Mesenteric fat pad (tissue), 1 donor: ENCODE measurements around the gene ABHD17B. TPM values are rescaled to one million over a fixed set of nuclear protein-coding genes. Genes with fewer than 3 reads are reported as not detected.

Source experiments
- DNase-seq: peaks from one replicate; pipeline ENCODE4 v3.0.0-alpha.2; 2020; ENCODE audit warnings: low spot score
- total RNA-seq: library from RNA; stranded (reverse); fragmentation: NEBNext Ultra II Directional; extraction: Animal tissue kit (Norgen Biotek cat#: 25700); gene quantifications from one replicate; pipeline ENCODE4 v1.2.1, GENCODE V29; 2021
- donor health status: DM: yes; HTN: yes; CAD: no.

The ABHD17B gene
- total RNA-seq, 1 donor from 2014 or later = 14.3 TPM

DNA sequence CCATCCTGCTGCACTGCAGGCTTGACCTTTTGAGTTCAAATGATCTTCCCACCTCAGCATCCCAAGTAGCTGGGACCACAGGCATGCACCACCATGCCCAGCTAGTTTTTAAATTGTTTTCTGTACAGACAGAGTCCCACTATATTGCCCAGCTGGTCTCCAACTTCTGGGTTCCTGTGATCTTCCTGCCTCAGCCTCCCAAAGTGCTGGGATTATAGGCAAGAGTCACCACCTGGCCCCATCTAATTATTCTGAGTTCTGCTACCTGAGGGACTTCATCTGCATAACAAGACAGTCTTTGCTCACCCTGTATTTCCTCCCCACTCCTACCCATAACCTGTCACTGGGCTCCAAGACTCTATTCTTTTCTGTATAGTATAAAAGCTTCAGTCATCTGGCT is 88.1 kb downstream of the ABHD17B start:
- no peak for DNase-seq

DNA sequence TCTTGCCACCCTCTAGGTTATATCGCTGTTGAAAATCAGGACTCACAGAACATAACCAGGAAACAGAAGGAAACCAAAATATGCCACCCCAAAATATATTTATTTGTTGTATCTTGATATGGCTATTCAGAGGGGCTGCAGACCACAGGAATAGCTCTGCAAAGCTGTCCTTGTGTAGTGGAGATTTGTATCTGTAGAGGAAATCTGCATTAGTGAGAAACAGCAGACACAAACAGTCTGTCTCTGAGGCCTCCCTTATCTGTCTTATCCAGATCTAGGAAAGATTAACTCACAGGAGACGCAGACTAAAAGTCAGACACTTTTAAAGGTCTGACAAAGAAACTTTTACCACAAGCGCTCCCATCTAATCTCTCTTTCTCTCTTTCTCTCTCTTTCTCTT is 88.5 kb downstream of the ABHD17B start:
- DNase-seq = no peak

DNA sequence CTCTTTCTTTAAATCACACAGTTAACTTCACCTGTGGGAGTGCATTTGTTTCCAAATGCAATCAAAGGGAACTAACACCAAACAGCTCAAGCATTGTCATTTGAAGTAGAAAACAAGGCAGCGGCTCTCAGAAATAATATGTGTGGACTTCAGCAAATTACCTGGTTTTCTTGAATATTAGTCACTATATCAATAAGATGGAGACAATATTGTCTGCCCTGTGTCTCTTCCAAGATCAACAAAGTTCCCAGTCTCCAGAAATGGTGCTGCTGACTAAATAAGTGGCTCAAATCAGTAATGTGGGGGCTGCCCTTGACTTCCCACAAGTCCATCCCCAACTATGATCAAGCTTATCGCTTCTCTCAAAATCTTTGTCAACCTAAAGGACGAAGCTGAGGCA is 89.6 kb downstream of the ABHD17B start:
- no peak for DNase-seq

DNA sequence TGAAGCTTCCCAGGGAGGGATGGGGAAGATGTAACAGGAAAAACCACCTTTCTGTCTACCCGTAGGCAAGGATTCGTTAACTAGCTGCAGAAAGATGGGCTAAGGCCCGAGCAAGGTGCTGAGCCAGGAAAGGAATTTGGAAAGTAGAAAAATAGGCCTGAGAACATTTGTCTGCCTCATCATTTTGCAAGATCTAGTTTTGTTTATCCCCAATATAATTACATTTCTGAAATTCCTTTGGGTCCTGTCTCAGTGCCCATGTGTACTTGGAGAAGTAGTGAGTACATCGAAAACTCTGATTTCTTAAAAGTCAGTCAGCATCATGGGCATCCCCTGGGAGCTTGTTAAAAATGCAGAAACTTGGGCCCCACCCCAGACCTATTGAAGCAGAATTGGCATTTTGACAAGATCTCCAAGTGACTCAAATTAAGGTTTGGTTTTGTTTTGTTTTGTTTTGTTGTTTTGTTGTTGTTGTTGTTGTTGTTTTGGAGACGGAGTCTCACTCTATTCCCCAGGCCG is 90.5 kb downstream of the ABHD17B start:
- no peak for DNase-seq

DNA sequence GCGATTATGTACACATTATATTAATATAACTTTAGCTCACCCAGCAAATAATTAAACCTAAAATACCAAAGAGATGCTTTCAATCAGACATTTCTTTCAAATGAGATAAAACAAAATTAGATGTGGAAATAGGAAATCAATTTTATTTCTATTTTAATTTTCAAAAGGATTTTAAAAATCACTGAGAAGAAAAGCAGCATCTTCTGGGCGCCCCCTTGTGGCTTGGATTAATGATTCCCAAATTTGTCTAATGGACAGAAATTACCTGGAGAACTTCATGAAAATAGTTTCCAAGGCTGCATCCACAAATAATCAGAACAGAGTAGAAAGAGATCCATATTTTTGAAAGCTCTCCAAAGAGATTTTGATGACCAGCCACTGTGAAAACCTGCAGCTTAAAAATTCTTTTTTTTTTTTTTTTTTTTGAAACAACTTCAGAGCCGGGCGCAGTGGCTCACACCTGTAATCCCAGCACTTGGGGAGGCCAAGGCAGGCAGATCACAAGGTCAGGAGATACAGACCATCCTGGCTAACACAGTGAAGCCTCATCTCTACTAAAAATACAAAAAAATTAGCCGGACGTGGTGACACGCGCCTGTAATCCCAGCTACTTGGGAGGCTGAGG is 91.8 kb downstream of the ABHD17B start:
- no peak for DNase-seq

DNA sequence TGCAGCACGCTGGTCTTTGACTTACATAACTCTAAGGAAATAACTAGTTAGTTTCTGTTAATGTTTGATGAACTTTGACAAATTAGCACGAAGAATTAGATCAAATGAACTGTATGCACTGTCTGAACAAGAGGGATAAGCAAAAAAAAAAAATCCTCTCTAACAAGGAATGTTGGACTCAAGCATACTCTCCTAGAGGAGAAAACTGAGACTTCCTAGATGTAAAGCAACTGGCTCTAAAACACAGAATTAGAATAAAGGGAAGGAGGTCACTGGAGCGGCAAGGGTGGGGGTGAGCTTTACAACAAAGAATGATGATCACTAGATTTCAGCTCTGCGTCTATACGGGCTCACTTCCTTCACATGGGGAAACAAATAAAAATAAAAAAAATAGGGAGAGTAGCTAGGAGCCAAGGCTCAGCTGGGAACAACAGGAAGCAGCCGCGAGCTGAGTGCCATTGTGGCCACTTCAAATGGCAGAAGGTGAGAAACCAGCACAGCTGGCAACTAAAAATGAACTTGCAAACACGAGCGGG is 94.0 kb downstream of the ABHD17B start:
- DNase-seq = no peak

Other genes starting within 250 kb of the ABHD17B start
- gene CEMIP2, start 142.7 kb downstream of the ABHD17B start, total RNA-seq = 108 TPM
- gene C9orf85, start 446 bp upstream of the ABHD17B start, total RNA-seq = 6.7 TPM
- not detected for gene C9orf57, start 149.4 kb upstream of the ABHD17B start, total RNA-seq
- gene GDA, start 238.2 kb upstream of the ABHD17B start, total RNA-seq = 0.32 TPM